IPS DF 19.7 (cell line): ENCODE results near the gene HS1BP3.
A peak's percentile ranks its signal among the peaks of the same experiment; 100 is the strongest.

ENCODE experiments used
- DNase-seq: peaks from one replicate; pipeline ENCODE4 v3.0.0-alpha.2; 2013; ENCODE audit warnings: low read depth, low spot score

The HS1BP3 gene

GRCh38 chr2:20663196-20664070 lies 12.5 kb upstream of the HS1BP3 start:
- no peak for DNase-seq

- DNase-seq: no peak
Measured at GRCh38 chr2:20662308-20662937, 11.5 kb upstream of the HS1BP3 start.

DNA sequence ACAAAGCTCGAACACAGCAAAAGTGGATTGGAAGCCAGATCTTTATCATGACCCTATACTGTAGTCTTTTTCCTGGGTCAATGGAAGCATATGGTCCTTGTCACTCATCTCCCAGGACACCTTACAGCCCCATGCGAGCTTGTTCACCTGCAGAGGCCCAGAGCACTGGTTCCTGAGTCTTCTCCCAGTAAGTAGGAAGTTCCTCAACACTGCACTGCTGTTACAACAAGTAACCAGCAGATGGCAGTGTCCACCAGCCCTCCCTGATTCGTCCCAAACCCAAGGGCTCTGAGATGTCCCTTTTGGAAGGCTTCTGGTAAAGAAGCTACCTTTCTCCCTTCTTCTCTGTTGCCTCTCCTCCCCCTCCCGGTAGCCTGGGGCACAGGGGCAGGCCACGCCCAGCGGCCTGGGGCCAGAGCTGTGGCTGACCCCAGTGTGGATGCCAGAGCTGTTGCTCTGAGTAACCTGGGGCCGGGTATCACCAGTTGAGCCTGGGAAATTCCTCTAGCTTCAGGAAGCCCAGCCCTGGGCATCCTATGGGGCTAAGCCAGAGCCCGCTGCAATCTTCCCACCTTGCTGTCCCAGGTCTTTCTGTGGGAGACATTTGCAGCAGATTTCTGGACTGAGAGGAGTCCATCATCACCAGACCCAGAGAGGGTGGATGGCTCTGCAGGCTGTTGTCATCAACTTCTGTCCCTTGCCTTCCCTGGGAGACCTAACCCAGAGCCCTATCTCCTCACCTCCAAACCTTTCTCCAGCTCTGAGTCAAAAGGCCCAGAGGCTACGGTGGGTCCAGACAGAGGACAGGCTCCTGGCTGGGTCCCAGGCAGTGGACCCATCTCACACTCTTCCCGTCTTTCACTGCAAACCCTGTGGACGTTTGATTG lies 10.8 kb upstream of the HS1BP3 start:
- peak; percentile 68 for DNase-seq

DNA sequence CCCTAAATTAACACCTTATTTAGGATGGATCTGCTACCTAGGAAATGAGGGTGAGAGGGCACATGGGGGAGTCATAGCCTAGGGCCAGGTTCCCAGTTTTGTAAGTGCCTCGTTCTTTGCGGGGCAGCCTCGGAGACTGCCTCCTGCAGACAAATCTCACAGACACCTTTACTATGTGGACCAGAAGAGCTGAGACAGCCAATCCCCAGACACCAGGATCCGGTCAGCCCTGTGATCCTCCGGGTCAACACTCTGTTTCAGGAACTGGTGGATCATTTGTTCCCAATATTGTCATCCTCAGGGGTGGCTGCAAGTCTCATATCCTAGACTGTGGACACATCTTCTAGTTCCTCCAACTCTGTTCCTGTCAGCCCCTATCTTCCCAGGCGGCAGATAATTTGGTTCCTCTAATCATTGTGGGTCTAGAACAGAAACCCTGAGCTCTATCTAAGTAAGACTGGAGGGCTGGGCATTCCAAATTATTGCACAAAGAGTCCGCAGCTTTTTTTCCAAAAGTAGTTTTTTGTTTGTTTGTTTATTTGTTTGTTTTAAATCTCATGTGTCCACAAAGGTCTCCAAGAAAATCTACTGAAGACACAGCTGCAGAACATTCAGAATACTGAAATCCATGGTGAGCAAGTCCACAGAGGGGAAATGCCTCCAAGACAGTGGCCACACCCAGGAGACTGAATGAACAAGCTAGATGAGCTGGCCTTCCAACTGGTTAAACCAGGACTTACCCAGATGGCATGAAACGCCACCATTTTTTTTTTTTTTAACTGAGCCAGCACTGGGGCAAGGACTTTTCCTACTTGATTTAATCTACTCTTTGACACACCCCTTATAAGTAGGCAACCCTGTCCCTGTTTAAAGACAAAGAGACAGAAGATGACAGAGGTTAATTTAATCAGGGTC lies 9.9 kb upstream of the HS1BP3 start:
- no peak for DNase-seq

- DNase-seq: no peak
Measured at GRCh38 chr2:20657522-20658235, 6.8 kb upstream of the HS1BP3 start.

- DNase-seq: no peak
Measured at GRCh38 chr2:20656561-20656960, 5.7 kb upstream of the HS1BP3 start.

DNA sequence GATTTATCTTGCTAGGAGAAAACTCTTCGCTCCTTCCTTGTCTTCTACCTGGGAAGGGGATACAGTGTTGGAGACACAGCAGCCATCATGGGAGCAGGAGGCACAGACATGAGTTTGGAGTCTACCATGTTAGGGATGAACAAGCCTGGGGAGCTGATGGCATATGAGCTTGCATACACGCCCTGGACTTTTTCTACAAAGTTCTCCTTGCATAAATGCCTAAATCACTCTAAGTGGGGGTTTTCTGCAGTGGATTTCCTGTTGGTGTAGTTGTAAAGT lies 3.6 kb upstream of the HS1BP3 start:
- DNase-seq: no peak

GRCh38 chr2:20653695-20654534 lies 3.0 kb upstream of the HS1BP3 start:
- DNase-seq: no peak

DNA sequence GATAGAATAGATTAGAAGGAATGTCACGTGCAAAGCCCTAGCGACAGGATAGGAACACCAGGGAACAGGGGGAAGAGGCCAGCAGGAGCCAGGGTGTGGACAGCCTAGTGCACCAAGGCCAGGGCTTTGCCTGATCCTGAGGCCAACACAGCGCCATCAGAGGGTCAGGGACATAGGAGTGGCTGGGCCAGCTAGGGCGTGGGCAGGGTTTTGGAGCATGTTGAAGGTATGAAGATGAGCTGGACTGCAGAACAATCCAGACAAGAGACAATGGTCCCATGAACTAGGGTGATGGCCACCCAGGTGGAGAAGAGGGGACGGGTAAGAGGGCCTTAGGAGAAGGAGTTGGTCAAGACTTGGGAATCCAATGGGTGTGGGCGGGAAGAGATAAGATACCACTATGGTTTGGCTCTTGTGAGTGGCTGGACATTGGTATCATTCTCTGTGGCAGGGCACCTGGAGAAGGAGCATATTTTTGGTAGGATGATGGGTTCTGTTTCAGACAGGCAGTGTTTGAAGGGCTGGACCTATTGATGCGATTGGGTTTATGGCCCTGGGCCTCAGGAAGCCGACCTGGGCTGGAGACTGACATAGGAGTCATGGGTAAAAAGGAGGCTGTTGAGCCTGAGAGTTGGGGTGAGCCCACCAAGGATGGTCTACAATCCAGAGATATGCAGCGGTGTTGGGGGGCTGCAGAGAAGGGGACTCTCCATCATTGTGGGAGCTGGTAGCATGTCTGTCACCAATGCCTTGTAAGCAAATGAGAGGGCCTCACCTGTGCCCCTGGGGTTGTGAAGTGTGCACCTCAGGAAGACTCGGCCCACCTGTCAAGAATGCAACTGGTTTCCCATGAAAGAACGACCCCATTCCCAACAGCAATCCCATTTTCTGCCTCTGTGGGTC lies 2.0 kb upstream of the HS1BP3 start:
- no peak for DNase-seq

DNA sequence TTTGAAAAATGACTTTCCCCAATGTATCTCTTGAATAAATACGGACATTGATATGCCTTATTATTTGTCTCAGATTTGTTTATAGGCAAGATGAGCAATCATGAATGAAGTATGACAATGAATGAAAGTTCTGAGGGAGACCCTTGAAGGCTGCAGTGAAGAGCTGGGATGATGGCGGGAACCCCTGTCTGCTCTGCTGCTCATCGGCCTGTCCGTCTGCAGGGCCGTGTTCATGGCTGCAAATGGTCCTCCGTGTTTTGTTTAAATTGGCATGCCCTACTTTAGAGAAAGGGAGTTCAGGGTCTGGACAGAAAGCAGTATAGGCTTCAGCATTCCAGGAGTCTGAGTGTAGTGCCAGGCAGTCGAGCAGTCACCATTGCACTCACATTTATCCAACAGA lies 1.2 kb upstream of the HS1BP3 start:
- DNase-seq: no peak

DNA sequence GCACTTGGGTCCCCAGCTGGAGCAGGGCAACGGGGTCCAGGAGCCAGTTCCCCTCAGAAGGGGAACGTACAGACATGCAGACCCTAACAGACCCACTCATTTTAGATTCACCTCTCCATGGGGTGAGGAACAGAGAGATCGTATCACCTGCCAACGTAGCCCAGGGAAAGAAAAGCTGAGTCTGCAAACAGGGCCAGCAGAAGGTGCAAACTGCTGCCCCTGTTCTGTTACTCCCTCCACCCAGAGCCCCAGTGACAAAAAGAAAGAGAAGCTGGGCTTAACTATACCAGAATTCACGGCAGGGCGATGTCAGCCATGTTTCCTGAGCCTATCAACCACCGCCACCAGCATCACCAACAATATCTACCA lies 817 bp upstream of the HS1BP3 start:
- DNase-seq: no peak

- DNase-seq: no peak
Measured at GRCh38 chr2:20650393-20650876, 463 bp downstream of the HS1BP3 start.

GRCh38 chr2:20649976-20650375 lies 922 bp downstream of the HS1BP3 start:
- no peak for DNase-seq

- DNase-seq: no peak
Measured at GRCh38 chr2:20649576-20649975, 1.3 kb downstream of the HS1BP3 start.

GRCh38 chr2:20648831-20649230 lies 2.1 kb downstream of the HS1BP3 start:
- no peak for DNase-seq

GRCh38 chr2:20648206-20648605 lies 2.7 kb downstream of the HS1BP3 start:
- DNase-seq: no peak

- no peak for DNase-seq
Measured at GRCh38 chr2:20647738-20648137, 3.2 kb downstream of the HS1BP3 start.

DNA sequence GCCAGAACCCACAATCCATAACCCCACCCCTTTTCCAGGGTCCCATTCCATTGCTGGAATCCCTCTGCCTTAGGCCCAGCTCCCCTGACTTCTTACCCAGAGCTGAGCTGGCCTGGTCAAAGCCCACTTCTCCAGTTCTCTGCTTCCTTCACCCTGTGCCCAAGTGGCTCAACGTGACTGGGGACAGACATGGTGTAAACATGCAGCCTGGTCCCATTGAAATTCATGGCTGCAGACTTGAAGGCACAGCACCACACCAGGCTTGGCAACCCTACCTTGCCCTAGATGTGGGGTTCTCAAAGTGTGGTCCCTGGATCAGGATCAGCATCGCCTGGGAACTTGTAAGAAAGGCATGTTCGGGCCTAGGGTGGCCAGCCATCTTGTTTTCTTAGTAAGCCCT lies 3.7 kb downstream of the HS1BP3 start:
- no peak for DNase-seq

GRCh38 chr2:20646446-20646845 lies 4.5 kb downstream of the HS1BP3 start:
- DNase-seq: no peak
